K562 (cell line): ENCODE data around the gene CSTB.

Experiments
- ADNP ChIP-seq: fragments of 200-800 bp; sonication (Bioruptor generic); IDR thresholded peaks from 2 replicates; pipeline ENCODE4 v1.6.1; 2016; ENCODE audit warnings: missing genetic modification characterization, missing compliant biosample characterization
- FOS ChIP-seq: IDR thresholded peaks from 3 replicates; pipeline ENCODE4 v1.6.1; 2011; ENCODE audit not compliant: insufficient read length; ENCODE audit errors: extremely low read depth
- NR3C1 ChIP-seq: sonication (generic); formaldehyde crosslinking; IDR thresholded peaks from 2 replicates; pipeline ENCODE4 v1.8.1; 2022; ENCODE audit warnings: missing genetic modification reagents
- POLR2AphosphoS5 ChIP-seq: IDR thresholded peaks from 2 replicates; pipeline ENCODE4 v1.6.1; 2011; ENCODE audit warnings: mild to moderate bottlenecking, low read depth, low read length, moderate library complexity; ENCODE audit not compliant: control insufficient read depth, insufficient read depth
- RAD21 ChIP-seq, 2 experiments: fragments of 250-450 bp in 1 of 2; fragments of 450-650 bp in 1 of 2; sonication (Bioruptor Pico) in 1 of 2; formaldehyde crosslinking in 1 of 2; IDR thresholded peaks in 1 of 2; conservative IDR thresholded peaks in 1 of 2; 2 replicates each; pipeline versions ENCODE4 v1.4.0 to v1.8.0; 2020 to 2022; ENCODE audit warnings: mild to moderate bottlenecking in 2 of 2, moderate library complexity in 1 of 2
- RFX5 ChIP-seq: IDR thresholded peaks from 2 replicates; pipeline ENCODE4 v1.6.1; 2011; ENCODE audit warnings: low read depth, mild to moderate bottlenecking, improper control_type of control experiment, low read length
- SAP30 ChIP-seq: fragments of 200-600 bp; sonication (generic); IDR thresholded peaks from 2 replicates; pipeline ENCODE4 v1.6.1; 2012; ENCODE audit warnings: borderline replicate concordance, low read depth, mild to moderate bottlenecking, moderate library complexity, low read length, control low read depth, inconsistent platforms; ENCODE audit not compliant: insufficient read depth, poor library complexity, severe bottlenecking
- YY1 ChIP-seq, 3 experiments: IDR thresholded peaks; 2 replicates each; pipeline ENCODE4 v1.6.1; 2011; ENCODE audit warnings: low read length in 2 of 3, mild to moderate bottlenecking in 2 of 3, moderate library complexity in 2 of 3, borderline replicate concordance in 1 of 3, control low read depth in 1 of 3, low read depth in 1 of 3; ENCODE audit not compliant: insufficient read depth in 3 of 3, insufficient replicate concordance in 2 of 3, control insufficient read depth in 1 of 3, insufficient read length in 1 of 3; ENCODE audit errors: extremely low read depth in 1 of 3
- ZBTB33 ChIP-seq: sonication (generic); formaldehyde crosslinking; IDR thresholded peaks from 2 replicates; pipeline ENCODE4 v1.8.1; 2023; ENCODE audit warnings: mild to moderate bottlenecking, missing genetic modification reagents
- ZEB2 ChIP-seq: fragments of 450-650 bp; IDR thresholded peaks from 2 replicates; pipeline ENCODE4 v1.6.1; 2016
- ZNF408 ChIP-seq: fragments of 250-450 bp; sonication (Bioruptor Pico); IDR thresholded peaks from 2 replicates; pipeline ENCODE4 v1.4.0; 2020; ENCODE audit warnings: low read depth, mild to moderate bottlenecking, moderate library complexity
- ZNF609 ChIP-seq: sonication (generic); formaldehyde crosslinking; IDR thresholded peaks from 2 replicates; pipeline ENCODE4 v1.8.1; 2023; ENCODE audit warnings: missing genetic modification reagents, mild to moderate bottlenecking, borderline replicate concordance
- ZNF766 ChIP-seq: fragments of 200-800 bp; sonication (Bioruptor generic); conservative IDR thresholded peaks from 2 replicates; pipeline ENCODE4 v1.6.1; 2016; ENCODE audit warnings: missing genetic modification characterization, missing compliant biosample characterization

- no peak for TF ChIP-seq ZNF408
- TF ChIP-seq FOS = no peak
- no peak for TF ChIP-seq POLR2AphosphoS5
- no peak for TF ChIP-seq ZEB2
- peak; percentile 64; the same call in 1 of the 2 replicates for TF ChIP-seq ZBTB33 (CRISPR knock-in tag)
- TF ChIP-seq SAP30 = no peak
- TF ChIP-seq NR3C1 (CRISPR knock-in tag) = no peak
- TF ChIP-seq RAD21 (CRISPR knock-in tag; conservative IDR thresholded peaks at IDR 0.05 in 1 of 2, IDR thresholded peaks at IDR 0.05 in 1 of 2) = no peak
- TF ChIP-seq YY1 (IDR thresholded peaks at IDR 0.05; ENCODE audit: borderline replicate concordance in 1 of 3, control insufficient read depth in 1 of 3, extremely low read depth in 1 of 3, insufficient read depth in 3 of 3, insufficient read length in 1 of 3, insufficient replicate concordance in 2 of 3, low read depth in 1 of 3, low read length in 2 of 3) = no peak
- TF ChIP-seq ZNF609 = no peak
- TF ChIP-seq ADNP (tag) = no peak
- TF ChIP-seq RFX5 = no peak
- no peak for TF ChIP-seq ZNF766 (CRISPR knock-in tag)
Observed at GRCh38 chr21:43801006-43801783, 25.1 kb upstream of the CSTB start.
